Activated T-helper 2 cell treated with anti-CD3 and anti-CD28 coated beads, Interferon-gamma antibody, Interleukin-2, Interleukin-4, amounts not matched to agents 10 μg/mL and 5 μg/mL and 100 μg/mL, durations not matched to agents 14 hours and 24 hours and 36 hours (primary cell): ENCODE results near the gene OXSR1. TPM values are rescaled to one million over a fixed set of nuclear protein-coding genes. Genes with fewer than 3 reads are reported as not detected.
"Not testable (repeated sequence)": the region's sequence is repeated elsewhere in the genome, so short reads cannot be mapped to it uniquely, and the experiment has no call there.

Experiments used
- DNase-seq: peaks from one replicate; pipeline ENCODE4 v3.0.0; 2021; ENCODE audit warnings: low spot score
- H3K27ac Mint-ChIP-seq: one replicate; pipeline ENCODE4 v1.8.0; 2021; ENCODE audit warnings: mixed read lengths
- H3K27me3 Mint-ChIP-seq: one replicate; pipeline ENCODE4 v1.8.0; 2021; ENCODE audit warnings: low read depth, mixed read lengths
- H3K36me3 Mint-ChIP-seq: one replicate; pipeline ENCODE4 v1.8.0; 2021; ENCODE audit warnings: low read depth, mixed read lengths
- H3K4me1 Mint-ChIP-seq: one replicate; pipeline ENCODE4 v1.8.0; 2021; ENCODE audit warnings: low read depth, mixed read lengths
- H3K4me3 Mint-ChIP-seq: one replicate; pipeline ENCODE4 v1.8.0; 2021; ENCODE audit warnings: low read depth, mild to moderate bottlenecking, moderate library complexity, mixed read lengths
- H3K9me3 Mint-ChIP-seq: one replicate; pipeline ENCODE4 v1.8.0; 2021; ENCODE audit warnings: mixed read lengths
- intact Hi-C: fragments of 100-400 bp; cut with micrococcal nuclease; formaldehyde crosslinking; loops from one replicate; pipeline ENCODE4 v1.15.1; 2023
- total RNA-seq: library from RNA; stranded (reverse); gene quantifications from 2 replicates; pipeline ENCODE4 v1.2.3, GENCODE V29; 2022

The OXSR1 gene
- total RNA-seq, 1 donor from 2014 or later: 62.2 TPM

- peak overlapping the region; percentile 34 for H3K4me3 Mint-ChIP-seq
- peaks cover 69% of the 10 kb centered on the region for H3K4me1 Mint-ChIP-seq
- no peak for DNase-seq
- intact Hi-C loops: loop anchor here (5.0 to 10.0 kb wide), 2 partner anchors 89 to 264 kb away; no protein-coding TSS in a partner anchor
- no peaks in the 10 kb centered on the region for H3K9me3 Mint-ChIP-seq
- H3K27me3 Mint-ChIP-seq: no peaks in the 10 kb centered on the region
- H3K27ac Mint-ChIP-seq: peak overlapping the region; percentile 30
- H3K36me3 Mint-ChIP-seq: peaks cover 35% of the 10 kb centered on the region
These were observed 3.1 kb downstream of the OXSR1 start for GRCh38 chr3:38168151-38169026.

GRCh38 chr3:38169027-38169317 lies 3.6 kb downstream of the OXSR1 start:
- no peak for DNase-seq
- Mint-ChIP-seq H3K4me1 (peaks cover 72% of the 10 kb centered on the region), H3K27me3 (no peaks in the 10 kb centered on the region), H3K4me3 (no peak overlapping the region), H3K9me3 (no peaks in the 10 kb centered on the region), H3K36me3 (peaks cover 35% of the 10 kb centered on the region), H3K27ac (peak overlapping the region; percentile 18)
- intact Hi-C loops: loop anchor here (5.0 to 10.0 kb wide), 2 partner anchors 88 to 264 kb away; no protein-coding TSS in a partner anchor

GRCh38 chr3:38170722-38171121 lies 5.4 kb downstream of the OXSR1 start:
- no peaks in the 10 kb centered on the region for H3K9me3 Mint-ChIP-seq
- H3K36me3 Mint-ChIP-seq: peaks cover 35% of the 10 kb centered on the region
- peaks cover 73% of the 10 kb centered on the region for H3K4me1 Mint-ChIP-seq
- no peak overlapping the region for H3K4me3 Mint-ChIP-seq
- intact Hi-C loops: no loop called here
- no peak for DNase-seq
- no peaks in the 10 kb centered on the region for H3K27me3 Mint-ChIP-seq
- no peak overlapping the region for H3K27ac Mint-ChIP-seq

GRCh38 chr3:38171622-38172021 lies 6.3 kb downstream of the OXSR1 start:
- H3K4me3 Mint-ChIP-seq: no peak overlapping the region
- DNase-seq: no peak
- H3K27ac Mint-ChIP-seq: no peak overlapping the region
- intact Hi-C loops: no loop called here
- no peaks in the 10 kb centered on the region for H3K9me3 Mint-ChIP-seq
- H3K36me3 Mint-ChIP-seq: peaks cover 30% of the 10 kb centered on the region
- H3K4me1 Mint-ChIP-seq: peaks cover 69% of the 10 kb centered on the region
- H3K27me3 Mint-ChIP-seq: no peaks in the 10 kb centered on the region

- intact Hi-C loops: no loop called here
- Mint-ChIP-seq H3K27me3 (no peaks in the 10 kb centered on the region), H3K4me3 (peak overlapping the region; percentile 45), H3K36me3 (peaks cover 12% of the 10 kb centered on the region), H3K27ac (peak overlapping the region; percentile 42), H3K4me1 (peaks cover 51% of the 10 kb centered on the region), H3K9me3 (no peaks in the 10 kb centered on the region)
- no peak for DNase-seq
These were observed 8.6 kb downstream of the OXSR1 start for GRCh38 chr3:38173834-38174418.

GRCh38 chr3:38177181-38177580 lies 11.8 kb downstream of the OXSR1 start:
- H3K9me3 Mint-ChIP-seq: no peaks in the 10 kb centered on the region
- no peaks in the 10 kb centered on the region for H3K27me3 Mint-ChIP-seq
- no peak overlapping the region for H3K4me3 Mint-ChIP-seq
- peaks cover 27% of the 10 kb centered on the region for H3K4me1 Mint-ChIP-seq
- no peak for DNase-seq
- H3K36me3 Mint-ChIP-seq: peaks cover 23% of the 10 kb centered on the region
- H3K27ac Mint-ChIP-seq: no peak overlapping the region
- intact Hi-C loops: no loop called here

GRCh38 chr3:38186781-38187180 lies 21.4 kb downstream of the OXSR1 start:
- intact Hi-C loops: no loop called here
- Mint-ChIP-seq H3K27me3 (no peaks in the 10 kb centered on the region), H3K4me3 (no peak overlapping the region), H3K9me3 (peaks cover 13% of the 10 kb centered on the region), H3K27ac (no peak overlapping the region), H3K4me1 (peaks cover 13% of the 10 kb centered on the region), H3K36me3 (peaks cover 50% of the 10 kb centered on the region)
- no peak for DNase-seq

- intact Hi-C loops: loop anchor here (1.0 to 2.0 kb wide), 2 partner anchors 15 to 26 kb away; partner anchors contain the start of gene OXSR1
These were observed 25.1 kb downstream of the OXSR1 start for GRCh38 chr3:38190481-38190881.

GRCh38 chr3:38202931-38203330 lies 37.6 kb downstream of the OXSR1 start:
- H3K9me3 Mint-ChIP-seq, H3K27ac Mint-ChIP-seq, H3K27me3 Mint-ChIP-seq, DNase-seq, intact Hi-C loops, H3K4me3 Mint-ChIP-seq: not testable (repeated sequence)
- H3K36me3 Mint-ChIP-seq: peaks cover 60% of the 10 kb centered on the region
- peaks cover 51% of the 10 kb centered on the region for H3K4me1 Mint-ChIP-seq

More at GRCh38 chr3:38190481-38190881, 25.1 kb downstream of the OXSR1 start:
- peak overlapping the region; percentile 21 for H3K27ac Mint-ChIP-seq
- H3K4me1 Mint-ChIP-seq: peaks cover 11% of the 10 kb centered on the region
- no peak for DNase-seq
- peaks cover 56% of the 10 kb centered on the region for H3K36me3 Mint-ChIP-seq
- H3K4me3 Mint-ChIP-seq: no peak overlapping the region
- H3K27me3 Mint-ChIP-seq: no peaks in the 10 kb centered on the region
- H3K9me3 Mint-ChIP-seq: peaks cover 12% of the 10 kb centered on the region

GRCh38 chr3:38203690-38204089 lies 38.4 kb downstream of the OXSR1 start:
- intact Hi-C loops: loop anchor here (2.0 kb wide), 1 partner anchor 39 kb away; the partner anchor contains the start of gene OXSR1
- no peak for DNase-seq
- H3K4me1 Mint-ChIP-seq: peaks cover 52% of the 10 kb centered on the region
- H3K36me3 Mint-ChIP-seq: peaks cover 64% of the 10 kb centered on the region
- H3K27ac Mint-ChIP-seq: no peak overlapping the region
- no peaks in the 10 kb centered on the region for H3K27me3 Mint-ChIP-seq
- H3K9me3 Mint-ChIP-seq: no peaks in the 10 kb centered on the region
- no peak overlapping the region for H3K4me3 Mint-ChIP-seq

GRCh38 chr3:38204599-38205471 lies 39.5 kb downstream of the OXSR1 start:
- intact Hi-C loops: loop anchor here (1.0 to 5.0 kb wide), 4 partner anchors 15 to 68 kb away; partner anchors contain the start of genes ACAA1 and OXSR1
- no peak for DNase-seq
- Mint-ChIP-seq H3K4me3 (peak overlapping the region; percentile 14), H3K27me3 (no peaks in the 10 kb centered on the region), H3K36me3 (peaks cover 60% of the 10 kb centered on the region), H3K4me1 (peaks cover 56% of the 10 kb centered on the region), H3K9me3 (no peaks in the 10 kb centered on the region), H3K27ac (peak overlapping the region; percentile 80)

GRCh38 chr3:38205472-38205805 lies 40.1 kb downstream of the OXSR1 start:
- DNase-seq: peak; percentile 16
- Mint-ChIP-seq H3K9me3 (no peaks in the 10 kb centered on the region), H3K4me1 (peaks cover 62% of the 10 kb centered on the region), H3K27ac (peak overlapping the region; percentile 80), H3K36me3 (peaks cover 58% of the 10 kb centered on the region), H3K4me3 (peak overlapping the region; percentile 14), H3K27me3 (no peaks in the 10 kb centered on the region)
- intact Hi-C loops: loop anchor here (1.0 to 5.0 kb wide), 4 partner anchors 15 to 68 kb away; partner anchors contain the start of genes ACAA1 and OXSR1
